BLaER1 treated with 17β-estradiol and CSF1 and Interleukin-3, amounts not matched to agents 10 nM and 100 nM (cell line): Measurements from ENCODE around the gene STRN4.

Experiments
- H3K27ac ChIP-seq, 11 experiments: shearing (Covaris generic); formaldehyde crosslinking; 2 replicates each; pipeline ENCODE4 v1.8.1; 2022
- H3K27me3 ChIP-seq, 11 experiments: shearing (Covaris generic); formaldehyde crosslinking; 2 replicates each; pipeline ENCODE4 v1.8.1; 2022
- H3K36me3 ChIP-seq, 11 experiments: shearing (Covaris generic); formaldehyde crosslinking; 2 replicates each; pipeline ENCODE4 v1.8.1; 2022
- H3K4me1 ChIP-seq, 10 experiments: shearing (Covaris generic); formaldehyde crosslinking; 2 replicates each; pipeline ENCODE4 v1.8.1; 2022
- H3K4me2 ChIP-seq, 11 experiments: shearing (Covaris generic); formaldehyde crosslinking; 2 replicates each; pipeline ENCODE4 v1.8.1; 2022
- H3K4me3 ChIP-seq, 10 experiments: shearing (Covaris generic); formaldehyde crosslinking; 2 replicates each; pipeline ENCODE4 v1.8.1; 2022
- H3K9ac ChIP-seq, 11 experiments: shearing (Covaris generic); formaldehyde crosslinking; 2 replicates each; pipeline ENCODE4 v1.8.1; 2022
- H3K9me3 ChIP-seq, 11 experiments: shearing (Covaris generic); formaldehyde crosslinking; replicated peaks in 1 of 11; 2 replicates each; pipeline ENCODE4 v1.8.1; 2022
- H4K20me1 ChIP-seq, 11 experiments: shearing (Covaris generic); formaldehyde crosslinking; 2 replicates each; pipeline ENCODE4 v1.8.1; 2022
- Cebpa-rat ChIP-seq, 11 experiments: shearing (Covaris generic); IDR thresholded peaks; 2 replicates each; pipeline ENCODE4 v1.8.1; 2022

STRN4 gene

DNA sequence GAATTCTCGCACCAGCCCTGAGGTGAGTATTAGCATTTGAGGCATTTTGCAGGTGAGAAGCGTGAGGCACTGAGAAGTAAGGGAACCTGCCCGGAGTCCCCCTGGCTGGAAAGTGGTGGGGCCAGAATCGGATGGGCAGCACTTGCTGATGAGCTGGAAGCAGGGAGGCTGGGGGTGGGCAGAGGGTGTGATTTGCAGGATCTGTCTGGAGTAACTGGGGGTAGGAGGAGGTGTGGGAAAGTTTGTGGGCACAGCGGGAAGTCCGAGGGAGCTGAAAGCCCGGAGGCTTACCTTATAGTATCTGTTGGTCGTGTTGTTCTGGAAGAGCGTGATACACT, 49.4 kb downstream of the STRN4 start:
- Histone ChIP-seq H3K27ac (no peak overlapping the region), H3K4me2 (no peak overlapping the region), H3K9ac (no peak overlapping the region)

DNA sequence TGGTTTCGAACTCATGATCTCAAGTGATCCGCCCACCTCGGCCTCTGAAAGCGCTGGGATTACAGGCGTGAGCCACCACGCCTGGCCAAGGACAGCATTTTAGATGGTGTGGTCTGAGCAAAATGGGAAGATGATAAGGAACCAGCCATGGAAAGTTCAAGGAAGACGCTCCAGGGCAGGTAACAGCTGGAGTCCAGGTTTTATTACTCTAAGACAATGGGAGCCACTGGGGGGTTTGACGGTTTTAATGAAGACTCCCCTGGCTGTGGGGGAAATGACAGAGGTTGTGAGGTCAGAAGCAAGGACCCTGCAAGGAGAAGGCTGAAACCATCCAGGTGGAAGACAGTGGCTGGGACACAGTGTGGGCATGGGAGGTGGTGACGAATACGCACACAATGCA, 50.2 kb downstream of the STRN4 start:
- Histone ChIP-seq H3K36me3 (peaks cover 98 to 100% (median 99%) of the 10 kb centered on the region in 11 experiments), H3K4me1 (no peaks in the 10 kb centered on the region), H3K9me3 (peaks cover 0 to 15% (median 8%) of the 10 kb centered on the region in 11 experiments; a peak in 9 of 22 replicates), H4K20me1 (peaks cover 0 to 99% (median 75%) of the 10 kb centered on the region in 11 experiments; a peak in 18 of 22 replicates), H3K9ac (no peak overlapping the region), H3K27ac (no peak overlapping the region), H3K4me2 (no peak overlapping the region), H3K27me3 (no peaks in the 10 kb centered on the region), H3K4me3 (no peak overlapping the region)
- TF ChIP-seq Cebpa-rat (IDR thresholded peaks at IDR 0.05) = no peak

More for the DNA sequence above, 49.4 kb downstream of the STRN4 start:
- peaks cover 0 to 99% (median 72%) of the 10 kb centered on the region in 11 experiments; a peak in 18 of 22 replicates for H4K20me1 ChIP-seq
- no peak overlapping the region for H3K4me3 ChIP-seq
- H3K27me3 ChIP-seq = no peaks in the 10 kb centered on the region
- H3K9me3 ChIP-seq = peaks cover 0 to 9% (median 3%) of the 10 kb centered on the region in 11 experiments; a peak in 7 of 22 replicates
- no peak for TF ChIP-seq Cebpa-rat (IDR thresholded peaks at IDR 0.05)
- no peaks in the 10 kb centered on the region for H3K4me1 ChIP-seq
- H3K36me3 ChIP-seq = peaks cover 98 to 100% (median 99%) of the 10 kb centered on the region in 11 experiments

DNA sequence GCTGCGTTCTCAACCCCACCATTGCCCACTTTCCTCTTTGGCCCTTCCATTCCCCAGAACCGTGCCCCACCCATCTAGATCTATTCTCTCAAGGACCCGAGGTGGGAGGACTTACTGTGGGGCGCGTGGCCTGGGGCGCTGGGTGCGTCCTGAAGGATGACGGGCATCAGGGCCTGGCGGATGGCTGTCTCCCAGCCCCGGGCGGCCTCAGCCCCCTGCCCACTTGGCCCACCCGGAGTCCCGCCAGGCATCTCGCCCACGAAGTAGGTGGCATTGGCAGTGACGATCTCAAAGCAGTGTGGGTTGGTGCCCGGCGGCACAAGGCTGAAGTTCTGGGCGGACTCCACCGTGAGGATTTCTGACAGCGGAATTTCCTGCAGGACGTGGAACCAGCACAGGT, 52.5 kb downstream of the STRN4 start:
- Histone ChIP-seq H3K9ac (no peak overlapping the region), H3K27me3 (no peaks in the 10 kb centered on the region), H3K9me3 (peaks cover 0 to 15% (median 8%) of the 10 kb centered on the region in 11 experiments; a peak in 9 of 22 replicates), H3K4me2 (no peak overlapping the region), H4K20me1 (peaks cover 0 to 99% (median 65%) of the 10 kb centered on the region in 11 experiments; a peak in 19 of 22 replicates), H3K27ac (no peak overlapping the region), H3K4me1 (no peaks in the 10 kb centered on the region), H3K36me3 (peaks cover 98 to 100% (median 99%) of the 10 kb centered on the region in 11 experiments), H3K4me3 (no peak overlapping the region)
- no peak for TF ChIP-seq Cebpa-rat (IDR thresholded peaks at IDR 0.05)

DNA sequence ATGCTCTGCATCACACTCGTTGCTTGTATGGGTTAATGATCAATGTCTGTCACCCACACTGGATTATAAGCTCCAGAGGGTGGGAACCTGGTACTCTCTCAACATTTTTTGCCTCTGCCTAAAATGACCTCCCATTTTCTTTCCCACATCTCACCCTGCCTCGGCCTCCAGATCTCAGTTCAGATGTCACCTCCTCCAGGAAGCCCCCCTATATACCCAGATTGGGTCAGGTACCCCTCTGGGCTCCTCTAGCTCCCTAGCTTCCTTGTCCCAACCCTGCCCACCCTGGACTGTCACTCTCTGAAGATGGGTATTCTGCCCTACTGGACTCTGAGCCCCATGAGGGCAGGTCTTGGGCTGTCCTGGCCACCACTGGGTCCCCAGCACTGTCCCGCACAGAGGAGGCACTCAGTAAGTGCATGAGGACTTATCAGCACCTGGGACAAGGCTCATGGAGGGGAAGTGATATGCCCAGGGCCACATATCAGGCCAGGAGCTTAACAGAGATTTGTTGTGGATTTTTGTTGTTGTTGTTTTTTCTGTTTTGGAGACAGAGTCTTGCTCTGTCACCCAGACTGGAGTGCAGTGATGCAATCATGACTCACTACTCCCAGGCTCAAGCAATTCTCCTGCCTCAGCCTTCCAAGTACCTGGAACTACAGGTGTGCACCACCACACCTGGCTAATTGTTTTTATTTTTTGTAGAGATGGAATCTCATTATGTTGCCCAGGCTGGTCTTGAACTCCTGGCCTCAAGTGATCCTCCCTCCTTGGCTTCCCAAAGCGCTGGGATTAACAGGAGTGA, 53.1 kb downstream of the STRN4 start:
- H3K9me3 ChIP-seq = peaks cover 0 to 15% (median 8%) of the 10 kb centered on the region in 11 experiments; a peak in 9 of 22 replicates
- peaks cover 0 to 99% (median 61%) of the 10 kb centered on the region in 11 experiments; a peak in 18 of 22 replicates for H4K20me1 ChIP-seq
- no peak for TF ChIP-seq Cebpa-rat (IDR thresholded peaks at IDR 0.05)
- H3K4me1 ChIP-seq = no peaks in the 10 kb centered on the region
- no peak overlapping the region for H3K4me2 ChIP-seq
- no peak overlapping the region for H3K4me3 ChIP-seq
- H3K36me3 ChIP-seq = peaks cover 98 to 100% (median 99%) of the 10 kb centered on the region in 11 experiments
- H3K9ac ChIP-seq = no peak overlapping the region
- no peak overlapping the region for H3K27ac ChIP-seq
- no peaks in the 10 kb centered on the region for H3K27me3 ChIP-seq

DNA sequence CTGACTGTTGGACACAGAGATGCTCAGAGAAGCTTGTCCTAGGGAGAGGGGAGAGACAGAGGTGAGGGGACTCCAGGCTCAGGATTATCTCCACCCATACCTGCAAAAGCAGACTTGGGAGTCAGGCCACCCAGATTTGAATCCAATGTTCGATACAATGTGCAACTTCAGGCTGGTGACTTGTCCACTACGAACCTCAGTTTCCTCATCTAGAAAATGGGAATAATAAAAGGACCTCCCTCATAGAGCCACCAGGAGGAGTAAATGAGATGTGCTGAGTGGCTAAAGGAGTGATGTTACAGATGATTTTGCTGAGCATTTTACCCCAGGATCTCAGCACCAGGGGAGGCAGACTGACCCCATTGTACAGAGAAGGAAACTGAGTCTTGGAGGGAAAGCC, 54.3 kb downstream of the STRN4 start:
- H3K4me1 ChIP-seq = no peaks in the 10 kb centered on the region
- no peak overlapping the region for H3K27ac ChIP-seq
- no peak overlapping the region for H3K4me2 ChIP-seq
- no peaks in the 10 kb centered on the region for H3K27me3 ChIP-seq
- peaks cover 100% of the 10 kb centered on the region in 11 experiments for H3K36me3 ChIP-seq
- H3K9me3 ChIP-seq = peaks cover 0 to 15% (median 8%) of the 10 kb centered on the region in 11 experiments; a peak in 9 of 22 replicates
- H3K9ac ChIP-seq = no peak overlapping the region
- H4K20me1 ChIP-seq = peaks cover 0 to 99% (median 63%) of the 10 kb centered on the region in 11 experiments; a peak in 18 of 22 replicates
- no peak for TF ChIP-seq Cebpa-rat (IDR thresholded peaks at IDR 0.05)
- H3K4me3 ChIP-seq = no peak overlapping the region

DNA sequence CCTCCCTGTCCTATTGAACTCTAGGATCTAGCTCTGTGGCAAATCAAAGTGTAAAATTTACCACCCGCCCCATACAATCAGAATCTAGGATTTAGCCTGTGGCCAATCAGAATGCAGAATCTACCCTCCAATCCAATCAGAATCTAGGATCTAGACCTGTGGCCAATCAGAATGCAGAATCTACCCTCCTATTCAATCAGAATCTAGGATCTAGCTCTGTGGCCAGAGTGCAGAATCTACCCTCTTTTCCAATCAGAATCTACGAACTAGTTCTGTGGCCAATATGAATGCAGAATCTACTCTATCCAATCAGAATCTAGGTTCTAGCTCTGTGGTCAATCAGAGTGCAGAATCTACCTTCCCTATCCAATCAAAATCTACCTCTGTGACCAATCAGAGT, 55.1 kb downstream of the STRN4 start:
- H4K20me1 ChIP-seq = peaks cover 0 to 98% (median 59%) of the 10 kb centered on the region in 11 experiments; a peak in 18 of 22 replicates

DNA sequence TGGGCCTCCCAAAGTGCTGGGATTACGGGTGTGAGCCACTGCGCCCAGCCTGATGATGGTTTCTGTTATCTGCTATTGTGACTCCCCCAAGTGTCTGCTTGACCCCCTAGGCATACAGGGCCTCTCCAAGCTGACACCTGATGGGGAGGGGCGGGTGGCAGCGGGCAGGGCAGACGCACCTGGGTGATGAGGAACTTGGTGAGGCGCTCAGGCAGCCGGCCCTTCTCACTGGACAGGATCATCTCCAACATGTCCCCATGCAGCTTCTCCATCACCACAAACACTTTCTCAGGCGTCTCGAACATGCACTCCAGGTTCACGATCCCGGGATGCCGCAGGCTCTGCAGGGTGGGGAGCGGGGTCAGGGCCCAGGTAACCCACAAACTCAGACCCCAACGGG, 56.9 kb downstream of the STRN4 start:
- no peaks in the 10 kb centered on the region for H3K4me1 ChIP-seq
- peaks cover 97 to 100% (median 100%) of the 10 kb centered on the region in 11 experiments for H3K36me3 ChIP-seq
- H3K27me3 ChIP-seq = no peaks in the 10 kb centered on the region
- TF ChIP-seq Cebpa-rat (IDR thresholded peaks at IDR 0.05) = no peak
- no peak overlapping the region for H3K27ac ChIP-seq
- no peak overlapping the region for H3K9ac ChIP-seq
- H3K9me3 ChIP-seq = peaks cover 0 to 15% (median 8%) of the 10 kb centered on the region in 11 experiments; a peak in 9 of 22 replicates
- no peak overlapping the region for H3K4me2 ChIP-seq
- peaks cover 0 to 98% (median 65%) of the 10 kb centered on the region in 11 experiments; a peak in 19 of 22 replicates for H4K20me1 ChIP-seq
- no peak overlapping the region for H3K4me3 ChIP-seq

More for the DNA sequence above, 55.1 kb downstream of the STRN4 start:
- no peak overlapping the region for H3K9ac ChIP-seq
- no peaks in the 10 kb centered on the region for H3K27me3 ChIP-seq
- peaks cover 0 to 15% (median 8%) of the 10 kb centered on the region in 11 experiments; a peak in 9 of 22 replicates for H3K9me3 ChIP-seq
- H3K4me3 ChIP-seq = no peak overlapping the region
- TF ChIP-seq Cebpa-rat (IDR thresholded peaks at IDR 0.05) = no peak
- no peak overlapping the region for H3K4me2 ChIP-seq
- no peaks in the 10 kb centered on the region for H3K4me1 ChIP-seq
- H3K27ac ChIP-seq = no peak overlapping the region
- peaks cover 97 to 100% (median 100%) of the 10 kb centered on the region in 11 experiments for H3K36me3 ChIP-seq

DNA sequence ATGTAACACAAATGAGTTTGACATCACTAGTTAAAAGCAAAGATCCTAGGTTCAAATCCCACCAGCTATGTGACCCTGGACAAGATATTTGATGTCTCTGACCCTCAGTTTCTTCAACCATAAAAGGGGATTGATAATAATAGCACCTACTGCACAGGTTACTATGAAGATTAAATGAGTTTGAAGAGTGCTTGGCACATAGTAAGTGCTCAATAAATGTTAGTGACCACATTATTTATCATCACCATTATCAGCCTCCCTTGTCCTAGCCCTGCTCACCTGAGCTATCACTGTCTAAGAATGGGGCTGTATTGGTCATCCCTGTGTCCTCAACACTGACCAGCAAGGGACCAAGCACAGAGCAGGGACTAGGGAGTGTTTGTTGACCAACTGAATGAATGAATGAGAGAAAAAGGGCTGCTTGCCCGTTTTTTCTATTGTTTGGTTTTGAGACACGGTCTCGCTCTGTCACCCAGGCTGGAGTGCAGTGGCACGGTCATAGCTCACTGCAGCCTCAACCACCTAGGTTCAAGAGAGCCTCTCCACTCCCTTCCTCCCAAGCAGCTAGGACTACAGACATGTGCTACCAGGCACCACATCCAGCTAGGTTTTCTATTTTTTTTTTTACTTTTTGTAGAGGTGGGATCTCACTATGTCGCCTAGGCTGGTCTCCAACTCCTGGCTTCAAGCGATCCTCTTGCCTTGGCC, 58.7 kb downstream of the STRN4 start:
- H4K20me1 ChIP-seq = peaks cover 0 to 85% (median 53%) of the 10 kb centered on the region in 11 experiments; a peak in 18 of 22 replicates
- H3K9me3 ChIP-seq = peaks cover 0 to 12% (median 8%) of the 10 kb centered on the region in 11 experiments; a peak in 8 of 22 replicates
- H3K4me3 ChIP-seq = no peak overlapping the region
- TF ChIP-seq Cebpa-rat (IDR thresholded peaks at IDR 0.05) = no peak
- no peaks in the 10 kb centered on the region for H3K27me3 ChIP-seq
- no peak overlapping the region for H3K4me2 ChIP-seq
- H3K36me3 ChIP-seq = peaks cover 97 to 100% (median 100%) of the 10 kb centered on the region in 11 experiments
- H3K27ac ChIP-seq = no peak overlapping the region
- H3K9ac ChIP-seq = no peak overlapping the region
- no peaks in the 10 kb centered on the region for H3K4me1 ChIP-seq

DNA sequence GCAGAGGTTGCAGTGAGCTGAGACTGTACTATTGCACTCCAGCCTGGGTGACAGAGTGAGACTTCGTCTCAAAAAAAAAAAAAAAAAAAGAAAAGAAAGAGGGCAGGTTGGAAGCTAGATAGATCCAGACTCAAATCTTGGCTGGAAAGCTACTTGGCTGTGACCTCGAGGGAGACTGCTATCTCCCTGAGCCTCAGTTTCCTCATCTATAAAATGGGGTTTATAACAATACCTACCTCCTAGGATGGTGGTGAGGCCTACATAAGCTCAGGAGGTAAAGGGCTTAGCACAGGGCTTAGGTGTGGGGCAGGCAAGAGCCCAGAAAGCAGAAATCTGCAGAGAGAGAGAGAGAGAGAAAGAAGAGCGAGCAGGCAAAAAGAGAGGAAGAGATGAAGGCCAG, 61.1 kb downstream of the STRN4 start:
- no peak for TF ChIP-seq Cebpa-rat (IDR thresholded peaks at IDR 0.05)
- Histone ChIP-seq H3K9ac (no peak overlapping the region), H3K27me3 (no peaks in the 10 kb centered on the region), H4K20me1 (peaks cover 0 to 80% (median 45%) of the 10 kb centered on the region in 11 experiments; a peak in 17 of 22 replicates), H3K9me3 (no peaks in the 10 kb centered on the region), H3K4me3 (no peak overlapping the region), H3K27ac (no peak overlapping the region), H3K4me1 (no peaks in the 10 kb centered on the region), H3K4me2 (no peak overlapping the region), H3K36me3 (peaks cover 96 to 100% (median 100%) of the 10 kb centered on the region in 11 experiments)
